NB4 (cell line): ENCODE data around the gene ADGRA1.

ENCODE experiments used
- DNase-seq: peaks from one replicate; pipeline ENCODE4 v3.0.0; 2010; ENCODE audit warnings: low read depth
- H3K4me3 ChIP-seq: one replicate; pipeline ENCODE4 v1.5.1; 2011; ENCODE audit warnings: mild to moderate bottlenecking, low read depth, low read length, moderate library complexity
- MYC ChIP-seq: IDR thresholded peaks from 2 replicates; pipeline ENCODE4 v1.6.1; 2011; ENCODE audit warnings: low read depth, low read length
- POLR2A ChIP-seq: IDR thresholded peaks from 2 replicates; pipeline ENCODE4 v1.6.1; 2011; ENCODE audit warnings: mild to moderate bottlenecking; ENCODE audit not compliant: insufficient read length; ENCODE audit errors: extremely low read depth
- TF ChIP-seq, protein P1 (sequence below): IDR thresholded peaks from one replicate; pipeline ENCODE4 v1.5.1; 2012; ENCODE audit warnings: low read depth, low read length
- TF ChIP-seq, protein P2 (sequence below): IDR thresholded peaks from 2 replicates; pipeline ENCODE4 v1.6.1; 2011; ENCODE audit warnings: low read depth, low read length

The ADGRA1 gene

DNA sequence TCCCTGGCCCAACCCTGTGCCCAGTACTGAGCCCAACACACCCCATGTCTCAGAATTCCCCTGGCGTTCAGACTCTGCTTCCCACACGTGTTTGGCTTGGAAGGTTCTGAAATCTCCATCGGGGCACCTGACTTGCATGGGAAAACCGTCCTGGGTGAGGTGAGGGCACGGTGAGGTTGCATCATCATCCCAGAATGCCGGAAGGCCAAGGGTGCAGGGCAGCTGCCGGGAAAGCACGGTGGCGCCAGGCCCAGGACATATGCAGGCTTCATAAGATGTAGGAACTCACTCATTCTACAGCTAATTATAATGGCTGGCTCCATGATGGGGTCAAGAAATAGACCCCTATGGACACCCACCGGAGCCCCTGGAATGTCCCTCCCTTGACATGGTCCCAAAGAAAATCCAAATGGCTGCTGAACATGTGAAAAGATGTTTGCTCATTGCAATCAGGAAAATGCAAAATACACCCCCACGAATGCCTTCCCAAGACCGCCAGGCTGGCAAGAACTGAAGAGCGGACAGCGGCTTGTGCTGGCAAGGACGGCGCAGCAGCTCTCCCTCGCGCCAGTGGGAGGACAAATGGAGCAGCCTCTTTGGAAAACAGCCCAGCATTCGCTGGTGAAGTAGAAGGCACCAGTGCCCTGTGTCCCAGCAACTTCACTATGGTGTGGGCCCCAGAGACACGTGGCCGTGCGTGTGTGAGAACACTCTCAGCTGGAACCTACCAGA is 74.6 kb downstream of the ADGRA1 start:
- DNase-seq, result no peak
- TF ChIP-seq MYC (no peak), POLR2A (no peak)
- TF ChIP-seq, protein P1, sequence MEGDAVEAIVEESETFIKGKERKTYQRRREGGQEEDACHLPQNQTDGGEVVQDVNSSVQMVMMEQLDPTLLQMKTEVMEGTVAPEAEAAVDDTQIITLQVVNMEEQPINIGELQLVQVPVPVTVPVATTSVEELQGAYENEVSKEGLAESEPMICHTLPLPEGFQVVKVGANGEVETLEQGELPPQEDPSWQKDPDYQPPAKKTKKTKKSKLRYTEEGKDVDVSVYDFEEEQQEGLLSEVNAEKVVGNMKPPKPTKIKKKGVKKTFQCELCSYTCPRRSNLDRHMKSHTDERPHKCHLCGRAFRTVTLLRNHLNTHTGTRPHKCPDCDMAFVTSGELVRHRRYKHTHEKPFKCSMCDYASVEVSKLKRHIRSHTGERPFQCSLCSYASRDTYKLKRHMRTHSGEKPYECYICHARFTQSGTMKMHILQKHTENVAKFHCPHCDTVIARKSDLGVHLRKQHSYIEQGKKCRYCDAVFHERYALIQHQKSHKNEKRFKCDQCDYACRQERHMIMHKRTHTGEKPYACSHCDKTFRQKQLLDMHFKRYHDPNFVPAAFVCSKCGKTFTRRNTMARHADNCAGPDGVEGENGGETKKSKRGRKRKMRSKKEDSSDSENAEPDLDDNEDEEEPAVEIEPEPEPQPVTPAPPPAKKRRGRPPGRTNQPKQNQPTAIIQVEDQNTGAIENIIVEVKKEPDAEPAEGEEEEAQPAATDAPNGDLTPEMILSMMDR, result no peak
- TF ChIP-seq, protein P2, sequence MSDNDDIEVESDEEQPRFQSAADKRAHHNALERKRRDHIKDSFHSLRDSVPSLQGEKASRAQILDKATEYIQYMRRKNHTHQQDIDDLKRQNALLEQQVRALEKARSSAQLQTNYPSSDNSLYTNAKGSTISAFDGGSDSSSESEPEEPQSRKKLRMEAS, result no peak
- H3K4me3 ChIP-seq, result no peak overlapping the region

DNA sequence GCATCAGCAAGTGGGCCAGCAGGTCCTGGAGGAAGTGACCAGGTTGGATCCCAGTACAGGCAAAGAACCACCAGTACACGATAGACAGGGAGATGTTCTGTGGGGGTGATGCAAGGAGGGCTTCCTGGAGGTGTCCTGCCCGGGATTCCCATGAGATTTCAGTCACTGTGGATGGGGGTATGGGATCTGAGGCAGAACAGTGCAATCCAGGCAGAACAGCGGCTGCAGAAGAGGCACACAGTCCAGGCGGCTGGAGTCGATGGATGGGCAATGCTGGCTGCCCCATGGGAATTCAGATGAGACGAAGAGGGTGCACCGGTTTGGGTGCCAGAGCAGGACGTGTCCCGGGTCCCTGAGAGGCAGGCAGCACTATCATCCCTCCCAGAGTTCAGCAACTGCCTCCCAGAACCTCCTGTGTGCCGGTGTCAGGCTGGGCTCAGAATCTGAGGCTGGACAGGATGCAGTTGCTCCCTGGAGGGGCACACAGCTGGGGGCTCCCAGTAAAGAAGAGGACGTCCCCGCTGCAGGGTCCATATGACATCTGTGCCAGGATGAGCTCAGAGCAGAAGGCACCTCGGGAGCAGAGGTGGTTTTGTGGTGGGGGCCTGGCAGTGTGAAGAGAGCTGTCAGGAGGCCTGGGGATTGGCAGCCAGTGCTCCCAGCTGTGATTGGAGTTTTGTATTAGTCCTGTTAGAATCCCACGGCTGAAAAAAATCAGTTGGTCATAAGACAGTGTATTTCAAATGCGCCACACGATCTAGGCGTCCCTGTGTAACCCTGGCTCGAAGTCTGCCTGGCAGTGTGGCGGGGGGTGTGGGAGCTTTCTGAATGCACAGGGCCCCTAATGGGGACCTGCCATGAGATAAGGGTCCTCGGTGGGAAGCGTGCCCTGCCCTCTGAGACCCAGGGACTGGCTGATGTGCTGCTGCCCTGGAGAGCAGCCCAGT is 75.5 kb downstream of the ADGRA1 start:
- TF ChIP-seq, protein P1, result no peak
- TF ChIP-seq POLR2A, result no peak
- TF ChIP-seq, protein P2, result no peak
- TF ChIP-seq MYC, result no peak
- no peak overlapping the region for H3K4me3 ChIP-seq
- no peak for DNase-seq

DNA sequence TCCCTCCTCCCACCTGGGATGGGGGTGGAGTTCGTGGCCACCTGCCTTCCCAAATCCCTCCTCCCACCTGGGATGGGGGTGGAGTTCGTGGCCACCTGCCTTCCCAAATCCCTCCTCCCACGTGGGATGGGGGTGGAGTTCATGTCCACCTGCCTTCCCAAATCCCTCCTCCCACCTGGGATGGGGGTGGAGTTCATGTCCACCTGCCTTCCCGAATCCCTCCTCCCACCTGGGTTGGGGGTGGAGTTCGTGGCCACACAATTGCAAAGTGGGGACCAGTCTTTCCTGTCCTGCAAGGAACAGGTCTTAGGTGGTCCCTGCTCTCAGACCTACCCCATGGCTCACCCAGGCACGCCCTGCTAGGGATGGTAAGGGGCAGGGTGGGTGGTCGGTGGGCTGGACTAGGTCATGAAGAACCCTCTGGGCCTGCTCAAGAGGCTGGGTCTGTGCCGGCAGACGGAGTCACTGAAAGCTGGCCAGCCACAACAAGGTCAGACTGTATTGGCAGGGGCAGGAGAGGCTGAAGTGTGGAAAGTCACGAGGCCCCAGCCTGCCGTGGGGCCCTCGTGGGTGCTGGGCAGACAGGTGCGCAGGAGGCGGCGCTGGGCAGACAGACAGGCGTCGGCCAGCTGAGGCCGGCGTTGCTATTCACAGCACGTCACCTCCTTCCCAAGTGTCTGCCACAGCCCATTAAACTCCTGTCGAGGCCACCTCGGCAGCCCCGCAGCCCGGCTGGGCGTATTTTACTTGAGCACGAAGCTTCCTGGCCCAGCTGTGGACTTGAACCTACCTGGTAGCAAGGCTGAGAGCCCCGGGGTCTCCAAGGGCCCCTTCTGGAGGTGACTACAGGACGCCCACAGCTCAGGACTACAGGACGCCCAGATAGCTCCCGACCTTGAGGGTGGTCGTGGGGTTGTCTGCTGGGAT is 76.4 kb downstream of the ADGRA1 start:
- DNase-seq, result no peak
- H3K4me3 ChIP-seq, result no peak overlapping the region
- no peak for TF ChIP-seq MYC
- TF ChIP-seq, protein P2, result no peak
- no peak for TF ChIP-seq POLR2A
- TF ChIP-seq, protein P1, result no peak

DNA sequence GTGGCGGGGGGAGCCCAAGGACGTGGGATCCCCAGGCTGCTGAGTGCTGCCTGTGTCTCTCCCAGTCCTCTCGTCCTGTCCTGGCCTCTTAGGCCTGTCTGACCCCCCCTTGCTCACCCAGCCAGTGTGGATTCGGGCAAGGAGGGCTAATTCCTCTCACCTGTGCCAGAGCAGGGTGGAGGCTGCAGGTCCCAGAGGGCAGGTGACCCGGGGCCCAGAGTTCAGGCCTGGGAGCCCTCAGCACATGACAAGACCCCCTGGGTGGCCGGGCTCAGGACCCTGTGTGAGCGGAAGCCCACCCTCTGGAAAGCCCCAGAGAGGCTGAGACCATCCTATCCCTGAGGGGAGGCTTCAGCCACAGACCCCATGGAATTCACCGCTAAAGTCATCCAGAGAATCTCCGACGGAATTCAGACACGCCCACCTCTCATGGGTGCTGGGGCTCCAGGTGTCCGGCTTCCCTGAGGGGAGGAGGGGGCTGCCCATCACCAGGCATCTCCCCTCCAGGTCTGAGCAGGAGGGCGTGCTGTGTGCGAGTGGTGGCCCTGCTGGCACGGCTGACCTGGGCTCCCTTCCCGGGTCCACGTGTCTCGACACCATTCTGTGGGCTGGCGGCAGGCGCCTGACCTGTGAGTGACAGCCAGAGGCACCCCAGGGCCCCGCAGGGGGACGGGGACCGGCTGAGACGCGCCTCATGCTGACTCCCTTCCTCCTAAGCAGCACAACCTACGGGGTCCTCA is 77.3 kb downstream of the ADGRA1 start:
- DNase-seq, result no peak
- no peak for TF ChIP-seq POLR2A
- TF ChIP-seq, protein P2, result no peak
- TF ChIP-seq, protein P1, result no peak
- no peak for TF ChIP-seq MYC
- no peak overlapping the region for H3K4me3 ChIP-seq
